Measurements from ENCODE around the gene TRIP13. TPM values are rescaled to one million over a fixed set of nuclear protein-coding genes. Genes with fewer than 3 reads are reported as not detected.

The TRIP13 gene
- total RNA-seq, 6 experiments from 2014 or later = 16.5 to 40.4 (median 35.8) TPM

DNA sequence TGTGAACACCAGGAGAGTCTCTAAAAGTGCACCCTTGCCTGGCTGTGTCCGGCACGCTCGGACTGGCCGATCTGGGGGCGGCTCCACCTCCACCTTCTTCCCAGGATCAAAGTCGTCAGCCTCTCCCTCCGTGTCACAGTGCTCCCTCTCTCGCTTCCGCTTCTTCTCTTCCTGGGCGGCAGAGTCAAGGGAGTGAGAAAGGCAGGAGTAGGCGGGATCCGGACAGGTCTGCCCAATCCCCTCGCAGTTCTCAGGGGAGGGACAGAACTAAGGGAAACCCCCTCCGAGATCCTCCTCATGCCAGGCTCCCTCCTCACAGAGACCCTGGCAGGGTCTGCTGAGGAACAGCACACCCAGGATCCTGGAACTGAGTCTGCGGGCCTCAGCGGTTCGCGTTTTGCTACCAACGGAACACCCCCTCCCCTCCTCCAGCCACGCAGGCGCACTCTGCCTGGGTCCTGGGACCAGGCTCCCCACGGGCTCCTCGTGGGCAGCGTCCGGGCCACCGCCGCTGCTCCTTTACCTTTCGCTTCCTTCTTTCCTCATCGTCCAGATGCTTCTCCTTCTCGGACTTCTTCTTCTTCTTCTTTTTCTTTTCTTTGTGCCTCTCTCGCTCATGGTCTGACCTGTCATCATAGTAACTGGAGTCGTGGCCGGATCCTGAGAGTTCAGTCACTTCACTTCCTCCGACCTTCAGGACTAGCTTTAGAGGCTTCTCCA lies 1.4 kb upstream of the TRIP13 start:
- peak overlapping the region; percentile 91 for H3K4me3 Mint-ChIP-seq
- no peaks in the 10 kb centered on the region for H3K9me3 Mint-ChIP-seq
- peaks cover 35% of the 10 kb centered on the region for H3K36me3 Mint-ChIP-seq (ENCODE audit: low read depth)
- peak overlapping the region; percentile 95 for H3K27ac Mint-ChIP-seq
- TF ChIP-seq, protein P1, sequence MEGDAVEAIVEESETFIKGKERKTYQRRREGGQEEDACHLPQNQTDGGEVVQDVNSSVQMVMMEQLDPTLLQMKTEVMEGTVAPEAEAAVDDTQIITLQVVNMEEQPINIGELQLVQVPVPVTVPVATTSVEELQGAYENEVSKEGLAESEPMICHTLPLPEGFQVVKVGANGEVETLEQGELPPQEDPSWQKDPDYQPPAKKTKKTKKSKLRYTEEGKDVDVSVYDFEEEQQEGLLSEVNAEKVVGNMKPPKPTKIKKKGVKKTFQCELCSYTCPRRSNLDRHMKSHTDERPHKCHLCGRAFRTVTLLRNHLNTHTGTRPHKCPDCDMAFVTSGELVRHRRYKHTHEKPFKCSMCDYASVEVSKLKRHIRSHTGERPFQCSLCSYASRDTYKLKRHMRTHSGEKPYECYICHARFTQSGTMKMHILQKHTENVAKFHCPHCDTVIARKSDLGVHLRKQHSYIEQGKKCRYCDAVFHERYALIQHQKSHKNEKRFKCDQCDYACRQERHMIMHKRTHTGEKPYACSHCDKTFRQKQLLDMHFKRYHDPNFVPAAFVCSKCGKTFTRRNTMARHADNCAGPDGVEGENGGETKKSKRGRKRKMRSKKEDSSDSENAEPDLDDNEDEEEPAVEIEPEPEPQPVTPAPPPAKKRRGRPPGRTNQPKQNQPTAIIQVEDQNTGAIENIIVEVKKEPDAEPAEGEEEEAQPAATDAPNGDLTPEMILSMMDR (IDR thresholded peaks at IDR 0.05) = no peak
- H3K4me1 Mint-ChIP-seq (ENCODE audit: low read depth) = peaks cover 18% of the 10 kb centered on the region
- H3K27me3 Mint-ChIP-seq (ENCODE audit: insufficient read depth) = peaks cover 2% of the 10 kb centered on the region; the same call in 1 of the 2 replicates
- no peak for DNase-seq

DNA sequence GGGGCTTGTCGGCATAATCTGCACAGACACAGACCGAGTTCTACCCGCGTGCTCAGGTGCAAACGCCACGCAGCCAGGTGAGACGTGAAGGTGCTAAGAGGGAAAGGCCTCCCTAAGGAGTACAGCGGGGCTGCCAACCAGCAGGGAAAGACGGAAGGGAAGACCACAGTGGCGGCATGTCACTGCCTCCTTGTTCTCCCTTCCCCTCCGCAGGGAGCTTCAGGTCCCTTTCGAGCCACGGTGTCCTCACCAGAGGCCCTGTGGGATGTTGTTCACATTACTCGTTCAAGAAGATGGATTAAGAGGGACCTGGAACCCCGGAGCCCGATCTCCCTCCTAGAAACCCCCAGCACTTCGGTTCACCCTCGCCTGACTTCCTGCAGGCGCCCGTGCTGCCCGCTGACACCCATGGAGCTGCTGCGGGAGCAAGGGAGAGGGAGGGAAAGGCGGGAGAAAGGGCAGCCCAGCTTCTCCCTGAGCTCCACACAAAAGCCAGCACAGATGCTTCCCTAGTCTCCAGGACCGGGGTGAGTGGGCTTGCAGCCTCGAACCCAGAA lies 769 bp upstream of the TRIP13 start:
- Mint-ChIP-seq H3K4me1 (ENCODE audit: low read depth) (peaks cover 18% of the 10 kb centered on the region), H3K36me3 (ENCODE audit: low read depth) (peaks cover 29% of the 10 kb centered on the region), H3K9me3 (no peaks in the 10 kb centered on the region), H3K27ac (peak overlapping the region; percentile 95), H3K27me3 (ENCODE audit: insufficient read depth) (peaks cover 2% of the 10 kb centered on the region; the same call in 1 of the 2 replicates), H3K4me3 (peak overlapping the region; percentile 91)
- TF ChIP-seq, protein P1 (IDR thresholded peaks at IDR 0.05) = no peak
- no peak for DNase-seq

DNA sequence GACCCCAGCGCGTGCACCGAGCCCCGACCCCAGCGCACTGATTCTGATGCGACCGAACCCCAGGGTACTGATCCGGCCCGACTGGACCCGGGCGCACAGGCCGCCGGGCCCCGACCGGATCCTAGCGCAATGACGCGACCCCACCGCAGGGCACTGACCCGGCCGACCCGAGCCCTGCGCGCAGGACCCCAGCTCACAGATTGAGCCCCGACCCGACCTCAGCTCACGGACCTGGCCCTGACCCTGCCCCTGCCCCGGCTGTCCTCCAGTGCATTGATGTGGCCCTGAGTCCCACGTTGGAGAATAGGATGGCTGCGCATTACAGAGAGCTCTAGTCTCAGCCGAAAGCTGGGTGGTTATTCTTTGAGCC lies 438 bp downstream of the TRIP13 start:
- H3K36me3 Mint-ChIP-seq (ENCODE audit: low read depth) = peaks cover 25% of the 10 kb centered on the region
- peaks cover 2% of the 10 kb centered on the region; the same call in 1 of the 2 replicates for H3K27me3 Mint-ChIP-seq (ENCODE audit: insufficient read depth)
- no peaks in the 10 kb centered on the region for H3K9me3 Mint-ChIP-seq
- DNase-seq = no peak
- TF ChIP-seq, protein P1 (IDR thresholded peaks at IDR 0.05) = no peak
- H3K27ac Mint-ChIP-seq = peak overlapping the region; percentile 55; the same call in 1 of the 2 replicates
- peaks cover 18% of the 10 kb centered on the region for H3K4me1 Mint-ChIP-seq (ENCODE audit: low read depth)
- peak overlapping the region; percentile 86 for H3K4me3 Mint-ChIP-seq

DNA sequence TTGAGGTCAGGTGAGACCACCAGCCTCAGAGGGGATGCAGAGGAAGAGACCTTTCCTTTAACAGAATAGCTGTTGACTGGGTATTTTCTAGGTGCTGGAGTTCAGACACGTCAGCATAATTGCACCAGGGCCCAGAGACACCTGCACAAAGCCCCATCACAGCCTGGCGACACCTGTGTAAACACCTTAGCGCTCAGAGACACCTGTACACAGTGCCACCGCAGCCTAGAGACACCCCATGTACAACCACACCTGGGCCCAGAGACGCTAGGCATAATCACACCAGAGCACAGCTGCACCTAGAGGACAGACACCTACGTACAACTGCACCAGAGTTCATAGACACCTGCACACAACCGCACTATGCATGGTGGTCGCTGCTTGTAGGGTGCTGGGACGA lies 1.0 kb downstream of the TRIP13 start:
- H3K27ac Mint-ChIP-seq = peak overlapping the region; percentile 55; the same call in 1 of the 2 replicates
- H3K4me3 Mint-ChIP-seq = peak overlapping the region; percentile 86
- no peak for DNase-seq
- peaks cover 18% of the 10 kb centered on the region for H3K4me1 Mint-ChIP-seq (ENCODE audit: low read depth)
- no peaks in the 10 kb centered on the region for H3K9me3 Mint-ChIP-seq
- peaks cover 19% of the 10 kb centered on the region for H3K36me3 Mint-ChIP-seq (ENCODE audit: low read depth)
- TF ChIP-seq, protein P1 (IDR thresholded peaks at IDR 0.05) = no peak
- H3K27me3 Mint-ChIP-seq (ENCODE audit: insufficient read depth) = peaks cover 2% of the 10 kb centered on the region; the same call in 1 of the 2 replicates

DNA sequence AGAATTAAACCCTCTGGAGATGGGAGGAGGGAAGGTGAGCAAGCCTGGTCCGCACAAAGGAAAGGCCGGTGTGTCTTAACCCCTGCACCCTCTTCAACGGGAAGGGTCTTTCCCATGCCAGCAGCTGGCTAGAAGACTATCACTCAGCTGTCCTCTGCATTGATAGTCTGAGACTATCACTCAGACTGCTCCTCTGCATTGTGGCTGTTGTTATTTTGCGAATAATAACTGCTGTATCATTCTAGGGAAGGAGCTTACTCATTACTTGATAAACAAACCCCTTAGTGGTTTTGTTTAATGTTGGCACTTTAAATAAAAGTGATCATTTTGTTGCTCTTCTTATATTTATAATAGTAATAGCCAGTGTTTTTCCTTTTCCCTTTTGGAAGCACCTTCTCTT lies 8.1 kb downstream of the TRIP13 start:
- no peaks in the 10 kb centered on the region for H3K4me1 Mint-ChIP-seq (ENCODE audit: low read depth)
- H3K36me3 Mint-ChIP-seq (ENCODE audit: low read depth) = no peaks in the 10 kb centered on the region
- TF ChIP-seq, protein P1 (IDR thresholded peaks at IDR 0.05) = no peak
- H3K9me3 Mint-ChIP-seq = no peaks in the 10 kb centered on the region
- no peak overlapping the region for H3K4me3 Mint-ChIP-seq
- H3K27ac Mint-ChIP-seq = no peak overlapping the region; the same call in 1 of the 2 replicates
- no peaks in the 10 kb centered on the region; the same call in 1 of the 2 replicates for H3K27me3 Mint-ChIP-seq (ENCODE audit: insufficient read depth)
- no peak for DNase-seq
